GM12874 (cell line): Measurements from ENCODE around the gene ELP6.

Experiments
- CTCF ChIP-seq: IDR thresholded peaks from 2 replicates; pipeline ENCODE4 v1.5.1; 2011; ENCODE audit warnings: low read depth, mild to moderate bottlenecking, control low read depth, low read length, moderate library complexity; ENCODE audit not compliant: insufficient read depth

Gene ELP6

GRCh38 chr3:47536967-47537366, 23.5 kb upstream of the ELP6 start:
- no peak for TF ChIP-seq CTCF

DNA sequence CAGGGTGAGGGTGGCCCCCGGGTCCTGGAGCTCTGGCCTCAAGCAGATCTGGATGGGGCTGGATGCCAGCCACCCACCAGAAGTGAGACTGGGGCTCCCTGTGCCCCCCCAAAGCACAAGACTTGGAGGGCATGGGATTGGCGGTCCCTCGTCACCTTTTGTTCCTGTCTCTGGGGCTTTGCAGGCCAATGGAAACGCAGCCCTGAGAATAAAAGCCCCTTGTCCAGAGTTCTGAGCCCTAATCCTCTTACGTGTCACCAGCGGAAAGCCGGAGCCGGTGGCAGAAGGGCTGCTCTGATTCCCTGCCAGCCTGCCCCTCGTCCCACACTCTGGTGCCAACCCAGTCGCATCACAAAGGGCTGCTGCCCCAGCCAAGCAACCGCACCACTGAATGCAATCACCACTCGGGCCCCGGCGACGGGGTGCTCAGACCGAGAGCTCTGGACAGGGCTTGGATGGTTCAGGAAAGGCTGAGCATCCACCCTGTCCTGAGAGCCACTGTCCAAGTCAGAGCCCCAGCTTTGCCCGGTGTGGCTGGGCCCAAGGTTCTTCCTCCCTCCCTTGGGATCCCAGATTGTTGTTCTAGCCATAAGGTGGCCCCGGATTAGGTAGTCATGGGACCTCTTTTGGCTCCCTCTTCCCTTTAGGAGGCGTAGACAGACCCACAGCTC, 22.8 kb upstream of the ELP6 start:
- TF ChIP-seq CTCF = no peak

DNA sequence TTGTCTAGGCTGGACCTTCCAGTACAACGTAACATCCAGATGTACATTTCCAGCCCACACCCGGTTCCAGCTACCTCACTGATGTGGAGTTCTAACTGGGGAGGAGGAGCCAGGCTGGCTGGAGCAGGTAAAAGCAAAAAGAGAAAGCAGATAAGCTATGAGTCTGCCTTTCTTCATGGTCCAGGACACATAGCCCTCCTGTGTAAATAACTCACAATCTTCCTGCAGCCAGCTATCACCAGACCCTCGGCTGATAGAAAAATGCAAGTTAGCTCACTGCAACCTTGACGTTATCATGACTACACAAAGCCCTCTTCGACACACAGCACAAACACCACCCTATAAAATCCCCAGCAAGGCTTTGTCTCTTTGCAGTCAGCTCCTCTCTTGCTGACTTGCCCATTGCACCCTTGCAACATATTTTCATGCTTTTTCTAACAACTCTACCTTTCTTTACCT, 20.5 kb upstream of the ELP6 start:
- no peak for TF ChIP-seq CTCF

DNA sequence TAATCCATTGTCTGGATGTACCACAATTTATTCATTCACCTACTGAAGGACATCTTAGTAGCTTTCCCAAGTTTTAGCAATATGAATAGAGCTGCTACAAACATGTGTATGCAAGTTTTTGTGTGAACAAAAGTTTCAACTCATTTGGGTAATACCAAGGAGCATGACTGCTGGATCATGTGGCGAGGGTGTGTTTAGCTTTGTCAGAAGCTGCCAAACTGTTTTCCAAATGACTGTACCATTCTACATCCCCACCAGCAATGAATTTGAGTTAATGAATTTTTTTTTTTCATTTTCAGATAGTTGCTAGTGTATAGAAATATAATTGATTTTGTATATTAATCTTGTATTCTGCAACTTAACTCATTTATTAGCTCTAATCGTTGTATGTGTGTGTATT, 20.0 kb upstream of the ELP6 start:
- TF ChIP-seq CTCF = no peak

DNA sequence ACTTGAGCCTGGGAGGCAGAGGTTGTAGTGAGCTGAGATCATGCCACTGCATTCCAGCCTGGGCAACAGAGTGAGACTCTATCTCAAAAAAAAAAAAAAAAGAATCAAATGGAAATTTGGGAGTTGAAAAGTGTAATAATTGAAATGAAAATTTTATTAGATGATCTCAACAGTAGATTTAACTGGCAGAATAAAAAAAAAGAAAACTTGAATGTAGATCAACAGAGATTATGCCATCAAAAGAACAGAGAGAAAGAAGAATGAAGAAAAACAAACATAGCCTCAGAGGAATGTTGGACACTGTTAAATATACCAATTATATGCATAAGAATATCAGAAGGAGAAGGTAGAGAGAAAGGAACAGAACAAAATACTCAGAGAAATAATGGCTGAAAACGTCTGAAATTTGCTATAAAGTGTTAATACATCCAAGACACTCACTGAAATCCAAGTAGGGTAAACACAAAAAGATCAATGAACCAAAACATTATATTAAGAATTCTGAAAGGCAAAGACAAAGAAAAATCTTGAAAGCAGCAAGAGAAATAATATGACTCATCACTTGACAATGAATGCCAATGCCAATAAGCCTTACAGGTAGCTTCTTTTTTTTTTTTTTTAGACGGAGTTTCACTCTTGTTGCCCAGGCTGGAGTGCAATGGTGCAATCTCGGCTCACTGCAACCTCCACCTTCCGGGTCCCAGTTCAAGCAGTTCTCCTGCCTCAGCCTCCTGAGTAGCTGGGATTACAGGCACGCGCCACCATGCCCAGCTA, 14.6 kb upstream of the ELP6 start:
- TF ChIP-seq CTCF = no peak

DNA sequence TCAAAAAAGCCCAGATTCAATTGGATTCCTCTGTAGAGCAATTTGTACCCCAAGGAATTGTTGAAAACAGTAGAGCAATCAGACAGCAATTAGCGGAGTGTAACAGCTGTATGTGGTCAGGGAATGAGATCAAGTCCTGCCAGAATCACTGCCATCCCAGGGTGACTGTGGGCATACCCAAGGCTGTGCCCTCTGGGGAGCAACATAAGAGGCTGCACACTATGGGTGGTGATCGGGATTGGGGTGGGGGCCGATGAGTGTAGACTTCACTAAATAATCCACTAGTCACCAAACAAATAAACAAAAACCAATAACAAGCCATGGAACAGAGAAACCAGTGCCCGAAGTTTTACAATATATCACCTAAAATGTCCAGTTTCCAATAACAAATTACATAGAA, 12.1 kb upstream of the ELP6 start:
- no peak for TF ChIP-seq CTCF

- TF ChIP-seq CTCF = no peak
Measured at GRCh38 chr3:47523310-47524073, 10.0 kb upstream of the ELP6 start.
